COLO668 (cell line): ENCODE data around the gene OLAH.
"Not testable (repeated sequence)": the region's sequence is repeated elsewhere in the genome, so short reads cannot be mapped to it uniquely, and the experiment has no call there.

ENCODE experiments used
- DNase-seq: peaks from one replicate; lab custom pipeline; 2025; ENCODE audit not compliant: unreplicated experiment; lab: John Stamatoyannopoulos, UW

Gene OLAH

DNA sequence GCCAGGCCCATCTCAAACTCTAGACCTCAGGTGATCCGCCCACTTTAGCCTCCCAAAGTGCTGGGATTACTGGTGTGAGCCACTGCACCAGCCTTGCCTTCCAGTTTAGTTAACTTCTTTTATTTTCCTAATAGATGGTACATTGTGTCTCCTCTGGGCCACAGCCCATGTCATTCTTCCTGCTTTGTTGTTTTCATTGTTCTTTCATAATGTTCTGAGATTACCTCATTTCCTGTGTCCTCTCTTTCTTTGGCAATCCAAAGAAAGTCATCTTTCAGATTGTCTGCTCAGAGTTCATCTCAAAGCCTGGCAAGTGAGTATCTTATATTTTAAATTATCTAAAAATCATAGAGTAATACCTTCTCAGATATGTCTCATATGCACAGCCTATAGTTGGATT is at the start of gene OLAH:
Gene OLAH (plus strand): TSS at position 270 of the 400 bp plus-strand sequence. CDS start 3,346 bp downstream, outside the sequence.
- no peak for DNase-seq

GRCh38 chr10:14995964-14996565 is 47.7 kb upstream of the OLAH start:
- DNase-seq: no peak

DNA sequence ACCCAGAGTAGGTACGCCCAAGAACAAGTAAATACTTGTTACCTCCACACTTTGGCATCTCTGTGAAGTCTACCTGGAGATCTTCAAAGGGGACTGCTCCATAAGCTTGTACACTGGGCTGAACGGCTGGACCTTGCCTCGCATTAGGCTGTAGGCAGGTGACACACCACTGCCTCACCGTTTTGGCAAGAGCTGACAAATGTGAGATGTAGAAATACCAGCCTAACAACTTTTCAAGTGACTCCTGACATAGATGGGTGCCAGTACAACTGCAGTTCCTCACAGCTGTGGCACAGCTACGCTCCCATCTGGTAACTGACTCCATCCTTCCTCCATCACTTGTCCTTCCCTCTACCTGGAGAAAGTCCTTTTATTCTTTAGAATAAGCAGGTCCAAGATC is 30.2 kb upstream of the OLAH start:
- peak; percentile 1 for DNase-seq

DNA sequence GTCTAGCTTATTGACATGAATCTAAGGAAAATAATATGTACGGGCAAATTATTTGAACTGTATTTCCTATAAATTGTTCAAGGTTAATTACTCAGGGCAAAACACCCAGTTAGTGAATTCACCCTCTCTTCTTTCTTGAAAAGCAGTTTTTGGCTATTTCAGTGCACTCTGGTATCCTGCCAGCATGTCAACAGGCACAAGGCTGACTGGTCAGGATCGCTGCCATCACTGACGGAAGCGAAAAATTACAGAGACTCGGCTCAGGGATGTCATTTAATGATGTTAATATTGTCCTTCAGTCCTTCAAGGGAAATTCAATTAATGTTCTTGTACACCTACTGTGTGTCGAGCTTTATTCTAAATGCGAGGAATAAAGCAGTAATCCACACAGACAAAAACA is 28.3 kb upstream of the OLAH start:
- DNase-seq: no peak

DNA sequence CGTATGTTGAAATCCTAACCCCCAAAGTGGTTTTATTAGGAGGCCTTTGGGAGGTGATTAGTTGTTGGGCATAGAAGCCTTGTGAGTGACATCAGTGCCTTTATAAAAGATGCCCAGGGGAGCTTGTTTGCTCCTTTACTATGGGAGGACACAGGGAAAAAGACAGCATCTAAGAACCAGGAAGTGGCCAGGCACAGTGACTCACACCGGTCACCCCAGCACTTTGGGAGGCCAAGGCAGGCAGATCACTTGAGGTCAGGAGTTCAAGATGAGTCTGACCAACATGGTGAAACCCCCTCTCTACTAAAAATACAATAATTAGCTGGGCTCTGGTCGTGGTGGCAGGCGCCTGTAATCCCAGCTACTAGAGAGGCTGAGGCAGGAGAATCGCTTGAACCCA is 22.8 kb upstream of the OLAH start:
- DNase-seq: not testable (repeated sequence)

GRCh38 chr10:15023079-15023478 is 20.7 kb upstream of the OLAH start:
- DNase-seq: not testable (repeated sequence)

DNA sequence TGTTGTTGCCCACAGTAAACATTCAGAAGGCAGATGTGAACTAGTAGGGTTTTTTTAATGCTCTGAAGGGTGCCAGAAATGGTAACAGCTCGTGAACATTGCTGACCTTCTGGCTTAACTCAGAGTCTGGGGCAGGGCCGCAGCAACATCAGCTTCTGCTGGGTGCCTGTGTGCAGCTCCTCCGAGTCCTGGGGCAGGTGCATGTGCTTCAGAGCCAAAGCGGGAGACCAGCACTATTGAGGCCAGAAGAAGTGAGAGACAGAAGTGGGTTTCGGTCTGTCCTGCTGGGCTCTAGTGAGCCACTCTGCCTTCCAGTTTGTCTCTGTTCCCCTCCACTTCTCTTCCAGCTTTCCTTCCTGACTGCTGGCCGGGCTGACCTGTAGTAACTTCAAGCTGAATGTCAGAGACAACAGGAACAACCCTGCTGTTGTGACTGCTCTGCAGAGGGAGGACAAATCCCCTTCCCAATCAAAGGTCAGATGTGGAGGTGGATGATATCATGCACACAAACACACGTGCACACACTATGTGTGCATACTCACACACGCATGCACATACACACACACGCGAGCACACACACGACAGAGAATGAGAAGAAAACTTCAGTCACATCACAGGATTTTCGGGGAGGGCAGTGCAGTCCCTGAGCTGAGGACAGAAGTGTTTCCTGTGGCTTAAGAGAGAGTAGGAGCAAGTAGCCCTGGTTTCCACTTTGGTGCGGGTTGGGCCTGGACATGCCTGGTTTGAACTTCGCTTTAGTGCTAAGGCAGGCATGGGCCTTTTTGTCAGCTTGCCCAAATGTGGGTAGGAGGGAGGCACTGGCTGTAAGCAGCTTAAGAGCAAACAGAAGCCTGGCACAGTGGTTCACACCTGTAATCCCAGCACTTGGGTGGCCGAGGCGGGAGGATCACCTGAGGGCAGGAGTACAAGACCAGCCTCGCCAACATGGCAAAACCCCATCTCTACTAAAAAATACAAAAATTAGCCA is 19.4 kb upstream of the OLAH start:
- DNase-seq: not testable (repeated sequence)

- not testable (repeated sequence) for DNase-seq
Measured at GRCh38 chr10:15025040-15025439, 18.7 kb upstream of the OLAH start.

GRCh38 chr10:15027741-15028140 is 16.0 kb upstream of the OLAH start:
- DNase-seq: no peak

- DNase-seq: no peak
Measured at GRCh38 chr10:15035385-15036301, 8.1 kb upstream of the OLAH start.

DNA sequence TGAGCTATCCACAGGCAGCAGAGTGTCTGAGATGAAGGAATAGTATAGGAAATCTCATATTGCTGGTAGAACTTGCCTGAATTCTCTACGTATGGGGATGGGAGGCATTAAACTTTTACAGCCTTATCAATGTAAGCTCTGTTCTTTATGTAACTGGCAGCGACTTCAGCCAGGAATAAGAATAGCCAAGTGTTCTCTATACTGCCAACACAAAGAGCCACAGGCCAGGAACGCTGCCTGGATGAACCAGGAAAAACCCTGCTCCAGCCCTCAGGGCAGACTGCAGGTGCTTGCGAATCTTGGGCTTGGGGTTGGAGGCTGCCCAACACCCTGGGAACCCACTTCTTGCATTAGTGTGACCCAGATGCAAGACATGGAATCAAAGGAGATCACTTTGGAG is 6.1 kb upstream of the OLAH start:
- DNase-seq: no peak

DNA sequence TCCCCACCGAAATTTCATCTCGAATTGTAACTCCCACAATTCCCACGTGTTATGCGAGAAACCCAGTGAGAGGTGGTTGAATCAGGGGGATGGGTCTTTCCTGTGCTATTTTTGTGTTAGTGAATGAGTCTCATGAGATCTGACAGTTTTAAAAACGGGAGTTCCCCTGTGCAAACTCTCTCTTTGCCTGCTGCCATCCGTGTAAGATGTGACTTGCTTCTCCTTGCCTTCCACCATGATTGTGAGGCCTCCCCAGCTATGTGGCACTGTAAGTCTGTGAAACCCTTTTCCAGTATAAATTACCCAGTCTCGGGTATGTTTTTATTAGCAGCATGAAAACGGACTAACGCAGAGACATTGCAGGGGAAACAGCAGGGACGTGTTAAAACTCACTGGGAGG is 5.3 kb upstream of the OLAH start:
- DNase-seq: no peak

DNA sequence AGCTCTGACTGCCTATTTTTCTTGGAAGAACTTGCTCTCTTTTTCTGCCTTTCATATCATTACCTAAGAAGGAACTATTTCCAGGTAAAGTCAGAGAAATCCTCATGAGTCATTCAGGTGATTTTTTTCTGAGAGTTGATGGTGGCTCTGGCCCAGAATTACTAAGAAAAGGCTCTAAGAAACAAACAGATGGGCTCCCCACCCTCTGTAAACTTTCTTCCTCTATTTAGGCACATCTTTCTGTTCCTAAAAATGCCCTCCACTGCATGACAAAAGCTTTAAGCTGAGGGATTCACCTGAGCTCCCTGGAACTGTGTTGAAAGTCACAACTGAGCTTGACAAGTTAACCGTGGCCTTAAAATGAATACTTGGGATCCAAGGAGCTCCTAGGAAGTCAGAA is 1.6 kb downstream of the OLAH start:
- DNase-seq: no peak

- no peak for DNase-seq
Measured at GRCh38 chr10:15046626-15047025, 2.9 kb downstream of the OLAH start.

- no peak for DNase-seq
Measured at GRCh38 chr10:15049533-15049932, 5.8 kb downstream of the OLAH start.

- DNase-seq: no peak
Measured at GRCh38 chr10:15052121-15052520, 8.4 kb downstream of the OLAH start.

DNA sequence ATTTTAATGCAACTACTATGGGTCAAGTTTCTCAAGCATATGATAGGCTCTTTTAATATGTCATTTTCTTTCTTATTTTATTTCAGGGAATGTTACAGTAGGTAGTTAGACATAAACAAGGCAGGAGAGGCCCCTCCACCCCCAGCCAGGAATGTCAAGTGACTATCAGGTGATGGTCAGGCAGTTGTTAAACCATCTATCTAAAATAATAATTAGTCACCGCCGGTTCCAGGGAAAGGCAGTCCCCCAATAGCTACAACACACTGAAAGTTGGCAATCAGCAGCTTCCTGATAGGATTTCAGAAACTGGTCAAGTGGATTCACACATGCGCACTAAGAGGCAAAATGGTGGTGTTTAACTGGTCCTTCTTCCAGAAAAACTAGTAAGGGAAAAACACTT is 9.3 kb downstream of the OLAH start:
- DNase-seq: no peak

GRCh38 chr10:15058689-15059088 is 14.9 kb downstream of the OLAH start:
- DNase-seq: no peak

GRCh38 chr10:15059914-15060313 is 16.2 kb downstream of the OLAH start:
- no peak for DNase-seq

- DNase-seq: no peak
Measured at GRCh38 chr10:15060638-15061037, 16.9 kb downstream of the OLAH start.

GRCh38 chr10:15067154-15067553 is 23.4 kb downstream of the OLAH start:
- DNase-seq: no peak
